Activated CD4-positive, CD25-positive, alpha-beta regulatory T cell treated with anti-CD3 and anti-CD28 coated beads, Interleukin-2, amount 50 U/mL, for 24 hours (primary cell): ENCODE results near the gene KLC4.
"Not testable (repeated sequence)": the region's sequence is repeated elsewhere in the genome, so short reads cannot be mapped to it uniquely, and the experiment has no call there.

Source experiments
- ATAC-seq, 2 donors: fragments of 150-1000 bp; cut with Tn5 transposase; one replicate each; pipeline ENCODE4 v1.10.0; 2021; ENCODE audit warnings: mild to moderate bottlenecking in 1 of 2, moderate library complexity in 1 of 2

KLC4 gene

GRCh38 chr6:43096451-43097097 is 37.1 kb downstream of the KLC4 start:
- no peak for ATAC-seq

- no peak for ATAC-seq
Measured at GRCh38 chr6:43097098-43097489, 37.7 kb downstream of the KLC4 start.

GRCh38 chr6:43097502-43097901 is 38.1 kb downstream of the KLC4 start:
- ATAC-seq, result no peak

GRCh38 chr6:43101497-43101896 is 42.1 kb downstream of the KLC4 start:
- no peak for ATAC-seq

GRCh38 chr6:43103253-43103876 is 43.9 kb downstream of the KLC4 start:
- ATAC-seq, result no peak

- no peak for ATAC-seq
Measured at GRCh38 chr6:43105538-43106222, 46.2 kb downstream of the KLC4 start.

GRCh38 chr6:43107344-43108062 is 48.1 kb downstream of the KLC4 start:
- ATAC-seq, result no peak

- ATAC-seq, result no peak
Measured at GRCh38 chr6:43113431-43114260, 54.2 kb downstream of the KLC4 start.

GRCh38 chr6:43115365-43115764 is 55.9 kb downstream of the KLC4 start:
- ATAC-seq, result no peak

- ATAC-seq, result not testable (repeated sequence)
Measured at GRCh38 chr6:43117466-43117865, 58.0 kb downstream of the KLC4 start.

- ATAC-seq, result no peak
Measured at GRCh38 chr6:43119482-43119881, 60.1 kb downstream of the KLC4 start.

- no peak for ATAC-seq
Measured at GRCh38 chr6:43120101-43120763, 60.8 kb downstream of the KLC4 start.

GRCh38 chr6:43120944-43121913 is 61.8 kb downstream of the KLC4 start:
- ATAC-seq, result no peak

- no peak for ATAC-seq
Measured at GRCh38 chr6:43122146-43122545, 62.7 kb downstream of the KLC4 start.

GRCh38 chr6:43123461-43124314 is 64.3 kb downstream of the KLC4 start:
- ATAC-seq, result no peak

GRCh38 chr6:43124481-43124880 is 65.0 kb downstream of the KLC4 start:
- no peak for ATAC-seq
